Measurements from ENCODE around the gene ARID5B.

- TF ChIP-seq CTCF (IDR thresholded peaks at IDR 0.05) (no peak), ZFX (IDR thresholded peaks at IDR 0.05; ENCODE audit: borderline replicate concordance) (no peak)
These were observed 33.6 kb downstream of the ARID5B start for GRCh38 chr10:61935077-61935476.
